Smooth muscle cell (in vitro differentiated cells): Measurements from ENCODE around the gene ADAMTS18. TPM values are rescaled to one million over a fixed set of nuclear protein-coding genes. Genes with fewer than 3 reads are reported as not detected.

ENCODE experiments used
- DNase-seq: peaks from one replicate; lab custom pipeline; 2025; ENCODE audit not compliant: unreplicated experiment; lab: John Stamatoyannopoulos, UW
- H2AFZ ChIP-seq: fragments of 200-600 bp; sonication (generic); 2 replicates; pipeline ENCODE4 v1.6.0; 2016; ENCODE audit warnings: antibody characterized with exemption, low read depth, mild to moderate bottlenecking
- H3F3A ChIP-seq: fragments of 200-600 bp; sonication (generic); 2 replicates; pipeline ENCODE4 v1.6.0; 2017; ENCODE audit warnings: antibody characterized with exemption, low read depth
- H3K27ac ChIP-seq: fragments of 200-600 bp; sonication (generic); 2 replicates; pipeline ENCODE4 v1.5.1; 2016; ENCODE audit warnings: low read depth, mild to moderate bottlenecking
- H3K27me3 ChIP-seq: fragments of 200-600 bp; sonication (generic); 2 replicates; pipeline ENCODE4 v1.6.1; 2016; ENCODE audit warnings: low read depth, mild to moderate bottlenecking
- H3K36me3 ChIP-seq: fragments of 200-600 bp; sonication (generic); 2 replicates; pipeline ENCODE4 v1.5.1; 2016; ENCODE audit warnings: low read depth
- H3K4me1 ChIP-seq: fragments of 200-600 bp; sonication (generic); 2 replicates; pipeline ENCODE4 v1.5.1; 2016; ENCODE audit warnings: low read depth
- H3K4me2 ChIP-seq: fragments of 200-600 bp; sonication (generic); 2 replicates; pipeline ENCODE4 v1.6.0; 2016; ENCODE audit warnings: mild to moderate bottlenecking
- H3K4me3 ChIP-seq: fragments of 200-600 bp; sonication (generic); 2 replicates; pipeline ENCODE4 v1.5.1; 2016; ENCODE audit warnings: mild to moderate bottlenecking
- H3K79me2 ChIP-seq: fragments of 200-600 bp; sonication (generic); 2 replicates; pipeline ENCODE4 v1.6.0; 2016; ENCODE audit warnings: low read depth, mild to moderate bottlenecking
- H3K9ac ChIP-seq: fragments of 200-600 bp; sonication (generic); 2 replicates; pipeline ENCODE4 v1.6.0; 2016; ENCODE audit warnings: low read depth
- H3K9me3 ChIP-seq: fragments of 200-600 bp; sonication (generic); replicated peaks from 2 replicates; pipeline ENCODE4 v1.5.1; 2016; ENCODE audit warnings: low read depth
- H4K20me1 ChIP-seq: fragments of 200-600 bp; sonication (generic); 2 replicates; pipeline ENCODE4 v1.6.0; 2016; ENCODE audit warnings: low read depth
- CTCF ChIP-seq: fragments of 200-600 bp; sonication (generic); IDR thresholded peaks from 2 replicates; pipeline ENCODE4 v1.5.1; 2017; ENCODE audit warnings: borderline replicate concordance, mild to moderate bottlenecking, antibody characterized with exemption; ENCODE audit not compliant: insufficient read depth, poor library complexity, severe bottlenecking
- WGBS: methylation state at CpG from one replicate; pipeline ENCODE4 v1.1.7; 2016; ENCODE audit warnings: low lambda C conversion rate; 5-methylcytosine and 5-hydroxymethylcytosine counted together
- polyA plus RNA-seq: library from polyadenylated mRNA; unstranded; fragments of >200 nt; fragmentation: Nextera tagmentation; extraction: Ambion mirVana; gene quantifications from 2 replicates; pipeline ENCODE4 v1.2.1, GENCODE V29; 2016
- total RNA-seq: library from RNA; depleted of rRNA; stranded (reverse); fragments of >200 nt; gene quantifications from 2 replicates; pipeline ENCODE4 v1.2.3, GENCODE V29; 2014

ADAMTS18 gene
- total and polyA plus RNA-seq, 2 experiments from 2014 or later: 0.05 to 4.4 TPM

GRCh38 chr16:77445324-77445723, 10.5 kb upstream of the ADAMTS18 start:
- no peak for TF ChIP-seq CTCF
- DNase-seq: no peak
- no peaks in the 10 kb centered on the region for H3F3A ChIP-seq
- 85% methylated on average over 2 of the region's 2 CpGs for WGBS
- H3K79me2 ChIP-seq: no peaks in the 10 kb centered on the region
- no peak overlapping the region for H2AFZ ChIP-seq
- no peaks in the 10 kb centered on the region for H4K20me1 ChIP-seq
- H3K4me1 ChIP-seq: no peaks in the 10 kb centered on the region
- H3K36me3 ChIP-seq: no peaks in the 10 kb centered on the region
- no peak overlapping the region for H3K4me3 ChIP-seq
- H3K27ac ChIP-seq: no peak overlapping the region
- no peaks in the 10 kb centered on the region for H3K27me3 ChIP-seq
- no peak overlapping the region for H3K4me2 ChIP-seq
- H3K9me3 ChIP-seq: no peaks in the 10 kb centered on the region
- H3K9ac ChIP-seq: no peak overlapping the region

GRCh38 chr16:77444147-77444460, 9.3 kb upstream of the ADAMTS18 start:
- no peak overlapping the region for H3K4me2 ChIP-seq
- TF ChIP-seq CTCF: no peak
- H3K27ac ChIP-seq: no peak overlapping the region
- no peaks in the 10 kb centered on the region for H4K20me1 ChIP-seq
- H2AFZ ChIP-seq: no peak overlapping the region
- H3F3A ChIP-seq: no peaks in the 10 kb centered on the region
- no peaks in the 10 kb centered on the region for H3K79me2 ChIP-seq
- H3K36me3 ChIP-seq: no peaks in the 10 kb centered on the region
- H3K4me3 ChIP-seq: no peak overlapping the region
- peaks cover 3% of the 10 kb centered on the region for H3K4me1 ChIP-seq
- DNase-seq: no peak
- 68% methylated on average over 1 of the region's 1 CpG for WGBS
- H3K9ac ChIP-seq: no peak overlapping the region
- no peaks in the 10 kb centered on the region for H3K27me3 ChIP-seq
- no peaks in the 10 kb centered on the region for H3K9me3 ChIP-seq

GRCh38 chr16:77443357-77444146, 8.7 kb upstream of the ADAMTS18 start:
- H4K20me1 ChIP-seq: no peaks in the 10 kb centered on the region
- no peak overlapping the region for H3K9ac ChIP-seq
- whole genome bisulfite sequencing: 89% methylated on average over 10 of the region's 10 CpGs
- H3K4me3 ChIP-seq: no peak overlapping the region
- H3K27me3 ChIP-seq: no peaks in the 10 kb centered on the region
- no peak for DNase-seq
- H3K27ac ChIP-seq: no peak overlapping the region
- TF ChIP-seq CTCF: no peak
- no peak overlapping the region for H3K4me2 ChIP-seq
- no peaks in the 10 kb centered on the region for H3F3A ChIP-seq
- no peaks in the 10 kb centered on the region for H3K9me3 ChIP-seq
- H3K79me2 ChIP-seq: no peaks in the 10 kb centered on the region
- H2AFZ ChIP-seq: no peak overlapping the region
- H3K4me1 ChIP-seq: peaks cover 5% of the 10 kb centered on the region
- no peaks in the 10 kb centered on the region for H3K36me3 ChIP-seq

GRCh38 chr16:77442078-77442477, 7.2 kb upstream of the ADAMTS18 start:
- DNase-seq: no peak
- Histone ChIP-seq H3K27me3 (no peaks in the 10 kb centered on the region), H3K4me2 (no peak overlapping the region), H3K36me3 (no peaks in the 10 kb centered on the region), H3K4me3 (no peak overlapping the region), H3K4me1 (peaks cover 5% of the 10 kb centered on the region), H3K9ac (no peak overlapping the region), H3F3A (no peaks in the 10 kb centered on the region), H3K27ac (no peak overlapping the region), H3K79me2 (no peaks in the 10 kb centered on the region), H2AFZ (no peak overlapping the region), H3K9me3 (no peaks in the 10 kb centered on the region), H4K20me1 (no peaks in the 10 kb centered on the region)
- TF ChIP-seq CTCF: no peak
- 92% methylated on average over 2 of the region's 2 CpGs for WGBS
